ENCODE data around the gene REXO5. TPM values are rescaled to one million over a fixed set of nuclear protein-coding genes. Genes with fewer than 3 reads are reported as not detected.

Gene REXO5
- total and polyA plus RNA-seq, 8 donors = 0.88 to 4.9 (median 2.1) TPM

DNA sequence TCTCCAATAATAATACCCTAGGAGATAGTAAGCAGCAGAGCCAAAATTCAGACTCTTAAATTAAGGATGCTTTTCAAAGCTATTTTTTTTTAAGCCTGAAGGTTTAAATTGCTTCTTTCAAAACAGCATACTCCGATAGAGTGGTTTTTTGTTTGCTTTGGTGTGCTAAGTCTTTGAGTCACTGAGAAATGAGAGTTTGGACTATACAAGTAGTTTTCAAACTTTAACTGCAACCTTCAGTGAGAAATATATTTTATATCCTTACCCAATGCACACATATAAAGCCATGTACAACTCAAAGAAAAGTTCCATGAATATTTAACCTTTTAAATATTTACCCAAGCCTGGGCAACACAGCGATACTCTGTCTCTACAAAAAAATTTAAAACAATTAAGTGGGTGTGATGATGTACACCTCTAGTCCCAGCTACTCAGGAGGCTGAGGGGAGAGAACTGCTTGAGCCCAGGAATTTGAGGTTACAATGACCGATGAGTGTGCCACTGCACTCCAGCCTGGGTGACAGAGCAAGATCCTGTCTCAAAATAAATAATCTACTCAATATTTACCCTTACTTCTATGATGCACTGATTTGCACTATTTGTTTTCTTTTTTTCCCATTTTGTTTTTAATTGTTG is 74.7 kb downstream of the REXO5 start:
- FAIRE-seq = no peak
- H3K36me3 ChIP-seq = no peaks in the 10 kb centered on the region
- no peak for DNase-seq
- H3K27ac ChIP-seq = no peak overlapping the region
- peaks cover 41 to 62% (median 48%) of the 10 kb centered on the region in 3 donors for H3K4me1 ChIP-seq
- ATAC-seq = no peak
- H3K27me3 ChIP-seq = no peaks in the 10 kb centered on the region
- no peaks in the 10 kb centered on the region for H3K9me3 ChIP-seq
- TF ChIP-seq, protein P1, sequence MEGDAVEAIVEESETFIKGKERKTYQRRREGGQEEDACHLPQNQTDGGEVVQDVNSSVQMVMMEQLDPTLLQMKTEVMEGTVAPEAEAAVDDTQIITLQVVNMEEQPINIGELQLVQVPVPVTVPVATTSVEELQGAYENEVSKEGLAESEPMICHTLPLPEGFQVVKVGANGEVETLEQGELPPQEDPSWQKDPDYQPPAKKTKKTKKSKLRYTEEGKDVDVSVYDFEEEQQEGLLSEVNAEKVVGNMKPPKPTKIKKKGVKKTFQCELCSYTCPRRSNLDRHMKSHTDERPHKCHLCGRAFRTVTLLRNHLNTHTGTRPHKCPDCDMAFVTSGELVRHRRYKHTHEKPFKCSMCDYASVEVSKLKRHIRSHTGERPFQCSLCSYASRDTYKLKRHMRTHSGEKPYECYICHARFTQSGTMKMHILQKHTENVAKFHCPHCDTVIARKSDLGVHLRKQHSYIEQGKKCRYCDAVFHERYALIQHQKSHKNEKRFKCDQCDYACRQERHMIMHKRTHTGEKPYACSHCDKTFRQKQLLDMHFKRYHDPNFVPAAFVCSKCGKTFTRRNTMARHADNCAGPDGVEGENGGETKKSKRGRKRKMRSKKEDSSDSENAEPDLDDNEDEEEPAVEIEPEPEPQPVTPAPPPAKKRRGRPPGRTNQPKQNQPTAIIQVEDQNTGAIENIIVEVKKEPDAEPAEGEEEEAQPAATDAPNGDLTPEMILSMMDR (IDR thresholded peaks at IDR 0.05) = no peak
- intact Hi-C loops (cut with DNase I) = no loop called here
- H3K4me3 ChIP-seq = no peak overlapping the region
- 23 to 25% methylated on average over 3 of the region's 3 CpGs for WGBS, 2 donors

DNA sequence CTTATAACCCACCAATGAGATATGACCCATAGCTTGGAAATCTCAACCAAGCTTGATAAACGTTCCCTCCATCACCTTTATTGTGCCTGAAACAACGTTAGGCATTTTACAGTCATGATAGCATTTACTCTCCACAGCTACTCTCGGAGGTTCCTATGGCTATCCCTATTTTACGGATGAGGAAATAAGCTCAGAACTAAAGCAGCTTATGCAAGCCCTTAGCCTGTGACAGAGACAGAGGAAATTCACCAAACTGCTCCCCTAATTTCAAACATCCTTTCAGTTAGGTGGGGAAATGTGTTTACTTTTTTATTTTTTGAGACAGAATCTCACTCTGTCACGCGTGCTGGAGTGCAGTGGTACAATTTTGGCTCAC is 75.2 kb downstream of the REXO5 start:
- 74 to 85% methylated on average over 6 of the region's 6 CpGs for WGBS, 2 donors
- Histone ChIP-seq H3K27me3 (no peaks in the 10 kb centered on the region), H3K36me3 (no peaks in the 10 kb centered on the region), H3K9me3 (no peaks in the 10 kb centered on the region), H3K4me1 (peaks cover 41 to 62% (median 53%) of the 10 kb centered on the region in 3 donors), H3K27ac (no peak overlapping the region), H3K4me3 (no peak overlapping the region)
- TF ChIP-seq, protein P1 (IDR thresholded peaks at IDR 0.05) = no peak
- intact Hi-C loops (cut with DNase I) = no loop called here
- DNase-seq = no peak
- FAIRE-seq = no peak
- no peak for ATAC-seq

DNA sequence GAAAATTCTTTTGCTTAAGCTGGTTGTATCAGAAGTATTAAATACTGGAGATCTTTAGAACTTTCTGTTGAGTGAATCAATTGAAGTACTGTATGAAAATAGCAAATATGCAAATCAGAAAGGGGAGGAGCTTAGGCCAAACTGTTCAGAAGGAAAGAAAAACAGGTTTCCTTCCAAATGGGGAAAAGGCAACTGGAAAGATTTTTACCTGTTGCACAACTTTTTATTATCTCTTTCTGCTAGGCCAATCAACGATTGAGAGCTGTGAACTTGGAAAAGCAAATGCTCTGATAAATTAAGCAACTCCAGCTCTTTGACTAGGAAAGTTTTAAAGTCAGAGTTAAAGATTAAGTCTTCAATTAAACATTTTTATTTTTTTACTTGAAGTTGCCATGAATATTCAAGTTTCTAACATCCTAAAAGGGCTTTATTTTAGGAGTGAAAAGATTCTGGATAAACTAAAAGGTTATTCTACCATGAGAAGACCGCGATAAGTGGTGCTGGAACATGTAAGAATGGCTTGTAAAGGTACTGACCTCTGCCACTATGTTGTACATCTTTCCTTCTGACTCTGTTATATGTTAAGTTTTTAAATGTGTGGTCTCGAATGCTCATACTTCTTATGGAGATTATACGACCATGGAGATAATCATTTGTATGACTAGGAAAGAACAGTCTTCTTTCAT is 77.4 kb downstream of the REXO5 start:
- Histone ChIP-seq H3K27me3 (no peaks in the 10 kb centered on the region), H3K9me3 (no peaks in the 10 kb centered on the region), H3K4me3 (no peak overlapping the region), H3K27ac (peak overlapping the region in 3 of 4 donors; percentile 13 to 52 (median 51)), H3K36me3 (no peaks in the 10 kb centered on the region), H3K4me1 (peaks cover 48 to 62% (median 54%) of the 10 kb centered on the region in 3 donors)
- TF ChIP-seq, protein P1 (IDR thresholded peaks at IDR 0.05) = no peak
- no peak for FAIRE-seq
- no peak for DNase-seq
- 21 to 38% methylated on average over 5 of the region's 5 CpGs for WGBS, 2 donors
- intact Hi-C loops (cut with DNase I) = no loop called here
- peak; percentile 60 to 76 (median 62) for ATAC-seq

DNA sequence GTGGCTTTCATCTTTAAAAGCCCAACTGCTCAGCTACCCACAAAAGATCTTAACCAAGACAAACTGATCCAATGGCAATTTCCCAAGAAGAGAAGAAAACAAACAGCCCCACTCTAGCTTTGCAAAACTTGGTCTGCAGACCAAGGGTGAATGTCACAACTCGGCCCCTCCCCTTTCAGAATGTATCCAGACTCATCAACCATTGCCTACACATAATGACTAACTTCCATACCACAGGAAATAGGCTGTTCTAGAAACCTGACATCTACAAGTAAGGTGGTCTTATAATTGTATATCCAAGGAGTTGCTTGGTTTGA is 77.9 kb downstream of the REXO5 start:
- no peak for FAIRE-seq
- intact Hi-C loops (cut with DNase I) = no loop called here
- 27 to 28% methylated on average over 1 of the region's 1 CpG for WGBS, 2 donors
- Histone ChIP-seq H3K27me3 (no peaks in the 10 kb centered on the region), H3K4me3 (no peak overlapping the region), H3K4me1 (peaks cover 43 to 57% (median 49%) of the 10 kb centered on the region in 3 donors), H3K27ac (peak overlapping the region in 3 of 4 donors; percentile 13 to 52 (median 51)), H3K9me3 (no peaks in the 10 kb centered on the region), H3K36me3 (no peaks in the 10 kb centered on the region)
- TF ChIP-seq, protein P1 (IDR thresholded peaks at IDR 0.05) = no peak
- peak in 3 of 4 donors; percentile 9 to 33 (median 10) for ATAC-seq
- no peak for DNase-seq

DNA sequence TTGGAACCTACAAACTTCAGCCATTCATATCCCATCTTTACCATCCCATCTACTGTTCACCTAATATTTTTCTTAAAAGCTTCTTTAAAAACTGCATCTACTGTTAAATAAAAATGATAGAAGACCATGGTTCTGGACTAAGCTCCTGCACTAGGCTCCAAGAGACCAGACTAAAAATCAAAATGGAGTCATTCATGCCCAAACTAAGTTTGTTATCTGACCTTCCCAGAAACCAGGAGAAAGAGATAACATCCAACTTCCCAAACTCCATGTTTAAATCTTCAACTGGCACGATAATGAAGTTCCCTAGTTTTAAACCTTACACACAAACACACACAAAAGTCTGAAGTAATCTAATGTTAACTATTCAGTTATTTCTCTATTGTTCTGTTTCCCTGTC is 80.0 kb downstream of the REXO5 start:
- peak overlapping the region in 1 of 4 donors; percentile 8 for H3K27ac ChIP-seq
- H3K4me3 ChIP-seq = no peak overlapping the region
- TF ChIP-seq, protein P1 (IDR thresholded peaks at IDR 0.05) = no peak
- intact Hi-C loops (cut with DNase I) = no loop called here
- FAIRE-seq (no peak), ATAC-seq (no peak), DNase-seq (no peak)
- peaks cover 24 to 37% (median 34%) of the 10 kb centered on the region in 3 donors for H3K4me1 ChIP-seq
- no peaks in the 10 kb centered on the region for H3K27me3 ChIP-seq
- 0% methylated on average over 1 of the region's 1 CpG for WGBS, 2 donors
- no peaks in the 10 kb centered on the region for H3K36me3 ChIP-seq
- no peaks in the 10 kb centered on the region for H3K9me3 ChIP-seq
